T1000 (cell line): ENCODE data around the gene AVPR2.

Experiments used
- DNase-seq: peaks from one replicate; lab custom pipeline; 2025; ENCODE audit warnings: mixed read lengths; lab: John Stamatoyannopoulos, UW

Gene AVPR2

DNA sequence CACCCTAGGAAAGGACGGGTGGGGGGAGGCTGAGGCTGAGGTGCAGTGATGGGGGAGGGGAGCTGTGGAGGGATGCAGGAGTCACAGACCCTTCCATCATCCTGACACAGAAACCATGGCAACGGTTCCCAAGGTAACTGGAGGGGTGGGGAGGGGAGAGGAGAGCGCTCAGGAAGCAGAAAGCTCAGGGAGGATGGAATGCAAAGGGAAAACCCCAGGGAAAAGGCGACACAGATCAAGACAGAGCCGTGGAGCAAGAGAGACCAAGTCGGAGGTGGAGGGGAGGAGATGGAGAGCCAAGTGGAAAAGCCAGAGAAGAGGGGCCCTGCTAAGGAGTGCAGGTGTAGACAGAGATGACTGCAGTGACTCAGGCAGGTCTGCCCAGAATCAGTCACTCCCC lies 33.0 kb upstream of the AVPR2 start:
- DNase-seq = no peak

DNA sequence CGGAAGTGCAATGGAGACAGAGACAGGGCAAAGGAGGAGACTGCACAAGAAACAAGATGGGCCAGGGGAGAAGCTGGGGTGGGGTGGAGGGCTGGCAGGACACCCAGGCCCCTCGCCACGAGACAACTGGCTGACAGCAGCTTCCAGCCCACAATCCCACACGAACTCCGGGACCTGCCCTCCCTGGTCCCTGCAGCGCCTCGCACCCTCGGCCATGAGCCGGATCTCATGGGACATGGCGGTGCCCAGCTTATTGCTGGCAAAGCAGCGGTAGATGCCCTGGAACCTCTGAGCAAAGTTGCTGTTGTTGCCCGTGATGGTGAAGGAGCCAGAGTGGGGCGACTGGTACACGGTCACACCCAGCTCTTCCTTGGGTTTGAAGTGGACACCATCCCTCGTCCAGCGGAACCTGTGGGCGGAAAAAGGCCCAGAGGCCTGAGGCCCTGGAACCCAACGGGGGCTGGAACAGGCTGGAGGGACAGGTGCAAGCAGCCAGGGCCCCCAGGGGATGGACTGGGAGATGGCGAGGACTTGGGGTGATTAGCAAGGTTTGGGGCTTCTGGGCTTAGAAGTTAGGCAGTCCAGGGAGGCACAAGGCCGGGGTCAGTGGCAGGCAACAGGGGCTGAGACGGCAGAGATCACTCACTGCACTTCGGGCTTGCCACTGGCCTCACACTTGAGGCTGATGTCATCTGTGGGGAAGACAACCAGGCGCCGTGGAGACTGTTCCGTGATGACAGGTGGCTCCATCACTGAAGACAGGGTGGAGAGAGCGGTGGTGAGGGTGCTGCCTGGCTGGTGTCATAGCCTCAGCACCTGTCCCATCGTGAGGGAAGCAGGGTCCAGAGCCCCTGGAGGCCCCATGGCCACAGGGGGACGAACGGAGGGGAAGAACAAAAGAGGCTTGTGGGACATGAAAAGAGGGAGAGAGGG lies 32.3 kb upstream of the AVPR2 start:
- no peak for DNase-seq

DNA sequence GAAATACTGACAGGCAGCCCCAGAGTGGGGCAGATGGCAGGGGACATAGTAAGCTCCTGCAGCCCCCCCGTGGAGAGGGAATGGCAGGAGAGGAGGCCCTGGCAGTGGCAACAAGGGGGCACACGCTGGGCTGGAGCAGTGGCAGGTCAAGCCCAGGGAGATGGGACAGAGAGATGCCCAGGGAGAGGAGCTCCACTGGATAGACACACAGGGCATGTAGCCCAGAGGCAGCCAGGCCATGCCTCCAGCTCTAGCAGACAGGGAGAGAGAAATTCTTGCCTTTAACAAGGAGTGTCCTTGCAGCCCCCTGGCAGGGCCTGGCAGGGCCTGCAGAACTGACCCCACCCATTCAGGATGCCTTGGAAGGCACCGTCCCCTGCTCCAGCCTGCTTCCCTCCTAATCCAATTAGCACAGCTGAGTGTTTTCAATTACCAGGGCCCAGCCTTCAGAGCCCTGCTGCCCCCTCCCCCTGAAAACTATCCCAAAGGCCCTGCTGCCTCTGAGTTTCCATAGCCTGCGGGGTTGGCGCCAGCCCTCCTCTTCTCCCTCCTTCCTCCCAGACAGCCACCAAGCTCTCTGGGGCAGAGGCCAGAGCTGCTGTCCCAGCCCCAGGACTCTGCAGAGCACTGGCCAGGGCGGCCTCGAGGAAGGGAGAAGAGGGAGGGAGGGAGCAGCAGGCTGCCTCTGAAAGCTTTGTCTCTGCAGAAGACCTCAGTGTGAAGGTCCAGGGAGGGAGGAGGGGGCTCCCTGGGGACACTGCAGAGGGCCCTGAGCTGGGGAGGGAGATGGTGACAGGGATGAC lies 31.0 kb upstream of the AVPR2 start:
- DNase-seq = no peak

DNA sequence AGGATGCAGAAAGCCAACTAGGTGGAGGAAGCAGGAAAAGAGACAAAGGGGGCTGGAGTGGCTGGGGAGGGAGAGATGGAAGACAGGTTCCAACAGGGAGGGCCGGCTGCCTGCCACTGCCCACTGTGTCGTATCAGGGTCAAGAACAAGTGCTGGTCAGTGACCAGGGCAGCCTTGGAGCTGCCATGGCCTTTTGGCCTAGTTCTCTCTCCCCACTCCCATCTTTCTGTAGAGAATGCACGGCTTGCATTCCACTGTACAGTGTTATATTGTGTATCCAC lies 30.4 kb upstream of the AVPR2 start:
- no peak for DNase-seq

DNA sequence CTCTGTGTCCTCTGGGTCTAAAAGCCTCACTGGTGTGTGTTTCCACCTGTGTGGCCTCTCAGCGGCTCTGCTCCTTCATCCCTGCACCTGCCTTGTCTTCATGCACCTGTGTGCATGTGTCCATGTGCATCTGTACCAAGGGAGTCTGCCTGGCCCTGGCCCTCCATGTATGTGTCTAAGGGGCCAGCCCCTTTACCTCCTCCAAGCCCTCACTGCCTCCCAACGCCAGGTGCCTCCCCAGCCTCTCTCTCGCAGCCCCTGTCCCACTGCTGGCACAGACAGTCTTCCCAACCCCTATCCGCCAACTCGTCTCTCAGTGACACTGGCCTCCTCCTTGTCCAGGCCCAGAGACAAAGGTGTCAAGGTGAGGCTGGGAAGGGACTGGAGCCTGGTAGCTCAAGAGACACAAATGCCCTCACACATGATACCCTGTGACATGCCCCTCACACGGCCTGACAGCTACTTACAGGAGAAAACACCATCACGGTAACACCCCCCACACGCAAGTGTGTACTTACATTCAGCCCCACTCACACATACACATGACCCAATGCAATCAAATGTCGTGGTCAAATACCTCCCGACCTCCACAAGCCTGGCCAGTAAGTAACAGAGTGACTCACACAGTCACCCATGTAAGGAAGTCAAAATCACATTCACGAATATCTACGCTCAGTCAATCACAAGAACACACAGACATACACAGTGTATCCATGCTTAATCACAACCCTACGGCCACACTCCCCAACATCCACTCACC lies 29.9 kb upstream of the AVPR2 start:
- DNase-seq = no peak

DNA sequence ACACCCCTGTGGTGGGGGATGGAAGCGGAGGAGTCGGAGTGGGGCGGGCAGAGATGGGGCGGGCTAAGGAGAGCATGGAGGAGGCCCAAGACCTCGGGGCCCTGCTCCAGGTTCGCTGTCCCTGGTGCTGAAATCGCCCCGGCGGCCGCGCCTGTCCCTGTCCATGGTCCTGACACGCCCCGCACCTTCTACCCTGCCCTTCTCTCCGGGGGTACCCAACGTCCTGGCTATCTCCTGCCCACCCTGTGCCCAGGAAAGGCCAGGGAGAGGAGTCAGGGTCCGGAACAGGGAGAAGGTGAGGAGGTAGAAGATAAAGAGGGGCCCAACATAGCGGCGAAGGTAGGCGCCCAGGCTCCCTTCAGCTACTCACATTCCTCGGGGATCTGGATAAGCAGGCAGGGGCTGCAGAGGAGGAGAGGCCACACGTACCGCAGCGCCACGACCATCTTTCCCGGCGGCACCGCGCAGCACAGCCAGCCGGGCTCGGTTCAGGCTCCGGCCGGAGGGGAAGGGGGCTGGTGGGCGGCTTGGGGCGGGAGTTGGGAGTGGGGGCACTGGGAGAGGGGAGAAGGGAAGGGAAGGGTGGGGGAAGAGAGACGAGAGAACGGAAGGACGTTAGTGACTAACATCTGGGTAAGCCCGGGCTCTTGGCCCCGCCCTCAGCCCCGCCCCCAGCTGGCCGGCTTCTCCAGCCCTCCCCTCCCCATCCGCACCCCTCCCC lies 28.9 kb upstream of the AVPR2 start:
- DNase-seq = no peak

DNA sequence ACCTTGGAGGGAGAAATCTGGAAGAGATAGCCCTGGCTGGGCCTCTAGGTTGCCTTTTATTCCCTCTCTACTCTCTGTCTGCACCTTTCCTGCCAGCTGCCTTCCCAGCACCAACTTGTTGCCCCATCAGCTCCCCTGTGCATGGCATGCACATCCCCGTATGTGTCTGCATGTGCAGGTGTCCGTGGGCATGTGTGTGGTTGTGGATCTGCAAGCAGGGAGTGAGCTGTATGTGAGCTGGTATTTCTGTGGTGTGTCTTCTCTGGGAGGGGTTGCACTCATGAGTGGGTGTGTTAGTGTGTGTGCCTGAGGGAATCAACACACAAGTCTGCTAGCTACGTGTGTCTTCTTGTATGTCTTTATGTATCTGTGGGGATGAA lies 28.4 kb upstream of the AVPR2 start:
- DNase-seq = no peak

DNA sequence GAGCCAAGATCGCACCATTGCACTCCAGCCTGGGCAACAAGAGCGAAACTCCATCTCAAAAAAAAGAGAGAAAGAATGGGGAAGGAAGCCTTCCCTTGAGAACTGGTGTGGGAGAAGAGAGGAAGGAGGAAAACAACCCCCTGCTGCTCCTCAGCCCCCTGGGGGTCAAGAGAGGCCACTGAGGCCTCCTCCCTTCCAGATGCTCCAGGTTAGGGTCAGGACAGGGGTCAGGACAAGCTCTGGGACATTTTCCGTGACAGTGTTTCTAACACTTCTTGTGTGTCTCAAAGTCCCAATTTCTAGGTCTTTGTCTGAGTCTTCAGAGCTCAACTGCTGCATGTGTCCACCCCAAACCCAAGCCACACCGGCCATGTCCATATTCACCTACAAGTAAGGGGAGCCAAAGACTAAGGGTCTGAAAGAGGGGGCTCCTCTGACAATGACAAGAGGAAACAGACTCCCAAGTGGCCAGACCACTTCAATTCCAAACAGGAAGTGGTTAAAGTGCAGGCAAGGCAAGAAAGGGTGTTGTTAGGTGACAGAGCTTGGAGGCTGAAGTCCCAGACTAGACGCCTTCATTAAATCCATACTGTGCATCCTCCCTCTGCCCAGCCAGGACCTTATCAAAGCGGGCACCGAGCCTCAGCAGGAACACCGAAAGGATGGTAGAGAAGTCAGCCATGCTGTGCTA lies 26.8 kb upstream of the AVPR2 start:
- no peak for DNase-seq

DNA sequence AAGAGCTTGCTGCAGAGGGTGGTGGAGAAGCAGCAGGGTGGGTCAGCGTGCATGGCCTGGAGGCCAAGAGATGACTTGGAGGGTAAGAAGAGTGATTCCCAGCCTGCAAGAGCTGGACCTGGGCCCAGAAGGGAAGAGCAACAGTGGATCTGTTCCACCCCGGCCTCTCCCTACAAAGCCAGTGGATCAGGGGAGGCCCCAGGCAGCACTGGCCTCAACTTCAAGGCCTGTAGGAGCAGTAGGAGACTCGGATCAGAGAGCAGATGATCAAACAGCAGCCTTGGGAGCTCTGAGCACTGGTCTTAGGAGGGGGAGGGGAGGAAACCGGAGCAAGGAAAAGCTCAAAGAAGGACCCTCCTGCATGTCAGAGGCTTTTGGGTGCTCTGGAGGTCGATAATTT lies 26.1 kb upstream of the AVPR2 start:
- DNase-seq = no peak

DNA sequence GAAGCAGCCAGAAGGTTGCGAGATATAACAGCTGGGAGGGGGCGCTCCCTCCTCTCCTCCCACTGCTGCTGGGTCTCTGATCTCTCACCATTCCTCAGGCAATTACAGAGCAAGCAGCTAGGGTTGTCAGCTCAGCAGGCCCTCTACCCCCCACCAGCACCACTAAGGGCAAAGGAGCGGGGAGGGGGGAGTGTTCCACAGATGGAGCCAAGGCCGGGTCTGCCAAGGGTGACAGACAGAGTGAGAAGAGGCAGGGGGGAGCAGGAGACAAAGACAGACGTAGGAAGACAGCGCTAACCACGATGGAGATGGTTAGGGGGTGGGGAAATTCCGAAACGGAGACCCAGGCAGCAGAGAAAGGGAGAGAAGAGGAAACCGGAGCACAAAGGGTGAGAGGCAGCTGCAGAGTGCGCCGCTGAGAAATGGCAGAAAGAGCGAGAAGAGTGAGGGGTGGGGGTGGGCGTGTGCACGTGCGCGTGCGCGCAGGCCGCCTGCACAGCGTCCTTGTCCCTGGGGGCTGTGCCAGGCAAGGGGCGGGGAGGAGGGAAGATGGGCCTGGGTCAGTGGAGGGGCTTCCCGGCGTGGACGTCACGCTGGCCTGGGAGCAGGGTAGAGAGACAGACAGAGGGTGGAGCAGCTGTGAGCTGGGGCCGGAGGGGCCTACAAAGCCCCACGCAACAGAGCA lies 25.4 kb upstream of the AVPR2 start:
- no peak for DNase-seq

DNA sequence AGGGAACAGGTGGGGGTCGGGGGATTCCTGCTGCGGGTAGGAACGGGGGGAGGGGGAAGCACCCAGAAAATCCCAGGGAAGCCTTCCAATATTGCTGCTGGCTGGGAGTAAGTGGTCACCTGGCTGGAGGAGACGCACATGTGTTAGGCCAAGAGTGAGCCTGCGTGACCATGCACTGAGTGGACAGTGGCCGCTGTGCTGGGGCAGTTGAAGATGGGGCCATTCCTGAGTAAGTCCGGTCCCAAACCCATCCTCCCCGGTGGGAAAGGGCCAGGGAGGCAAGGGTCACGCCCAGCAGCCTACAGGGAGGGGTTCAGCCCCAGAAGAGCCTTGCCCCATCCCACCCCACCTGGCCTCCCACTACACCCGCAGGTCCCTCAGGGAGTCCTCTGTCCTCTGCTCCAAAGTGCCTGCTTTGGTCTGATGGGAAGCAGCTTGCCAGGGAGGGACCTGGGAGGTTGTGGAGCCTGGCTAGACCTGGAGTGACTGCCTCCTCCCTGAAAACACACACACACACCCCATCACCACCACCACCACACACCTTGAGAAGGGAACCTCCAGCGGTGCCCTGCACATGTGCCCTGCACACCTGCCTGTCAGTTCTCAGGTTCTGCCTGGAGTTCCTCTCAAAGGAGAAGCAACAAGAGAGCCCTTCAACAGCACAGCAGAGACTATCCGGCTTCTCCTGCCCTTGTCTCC lies 24.6 kb upstream of the AVPR2 start:
- DNase-seq = no peak

DNA sequence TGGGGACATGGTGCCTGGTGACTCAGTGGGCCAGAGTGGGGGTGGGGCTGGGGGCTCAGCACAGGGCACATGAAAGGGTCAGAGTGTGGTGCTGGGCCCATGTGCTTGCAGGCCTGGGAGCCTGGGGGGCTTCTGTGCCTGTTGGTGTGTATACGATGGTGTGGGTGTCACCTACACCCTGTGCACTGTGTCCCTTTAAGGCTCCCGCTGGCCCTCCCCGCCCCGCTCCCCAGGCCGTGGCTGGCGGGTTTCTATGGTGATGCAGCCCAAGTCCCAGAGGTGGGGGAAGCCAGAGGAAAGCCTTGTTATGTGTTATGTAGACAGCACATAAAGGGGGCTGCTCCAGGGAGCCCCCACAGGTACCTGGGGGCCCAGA lies 24.0 kb upstream of the AVPR2 start:
- DNase-seq = no peak

DNA sequence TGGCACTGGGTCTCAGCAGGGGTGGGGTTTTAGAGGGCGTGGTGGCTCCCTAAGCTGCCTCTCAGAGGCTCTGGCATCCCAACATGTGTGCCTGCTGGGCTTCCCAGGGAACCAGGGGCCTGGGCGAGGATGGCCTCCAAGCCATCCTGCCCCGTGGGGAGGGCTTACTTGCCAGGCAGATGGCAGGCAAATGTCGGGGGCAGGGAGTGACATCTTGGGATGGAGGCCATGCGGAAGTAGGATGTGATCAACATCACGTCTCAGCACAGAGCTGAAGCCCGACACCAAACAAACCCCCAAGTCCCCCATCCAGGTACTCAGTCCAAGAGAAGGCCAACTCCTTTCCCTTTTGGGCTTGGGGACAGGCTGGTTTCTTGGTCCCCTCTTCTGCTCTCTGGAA lies 23.2 kb upstream of the AVPR2 start:
- DNase-seq = no peak

DNA sequence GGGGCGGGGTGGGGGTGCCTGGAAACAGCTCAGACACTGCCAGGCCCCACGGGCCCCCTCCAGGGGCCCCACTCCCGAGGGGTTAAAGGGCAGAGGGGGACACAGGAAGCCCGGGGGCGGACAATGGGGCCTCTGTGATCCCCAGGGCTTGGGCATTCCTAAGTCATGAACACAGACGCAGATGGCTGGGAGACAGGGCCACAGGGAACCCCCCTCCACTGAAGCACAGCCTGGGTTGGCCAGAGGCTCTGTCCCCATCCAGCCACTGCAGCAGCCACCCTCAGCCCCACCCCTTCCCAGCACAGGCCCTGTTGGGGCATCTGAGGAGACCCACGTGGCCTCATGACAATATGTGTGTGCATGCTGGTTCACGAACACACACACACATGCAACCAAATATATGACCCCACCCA lies 22.4 kb upstream of the AVPR2 start:
- peak; percentile 41 for DNase-seq

DNA sequence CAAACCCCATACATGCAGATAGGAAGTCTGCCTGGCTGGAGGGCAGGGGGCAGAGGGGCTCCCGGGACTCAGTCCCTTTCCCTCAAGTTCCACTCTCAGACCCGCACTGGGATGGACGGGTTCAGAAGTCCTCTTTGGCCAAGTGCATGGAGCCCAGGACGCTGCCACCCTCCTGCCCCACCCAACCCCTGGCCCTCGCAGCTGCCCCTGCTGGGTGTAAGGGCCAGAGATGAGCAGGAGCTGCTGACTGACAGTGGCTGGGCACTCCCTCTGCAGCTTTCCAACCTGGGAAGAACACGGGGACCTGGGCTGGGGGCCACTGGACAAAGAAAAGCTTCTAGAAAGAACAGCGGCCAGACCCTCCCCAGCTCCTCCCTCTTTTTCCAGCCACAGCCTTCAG lies 21.9 kb upstream of the AVPR2 start:
- no peak for DNase-seq

DNA sequence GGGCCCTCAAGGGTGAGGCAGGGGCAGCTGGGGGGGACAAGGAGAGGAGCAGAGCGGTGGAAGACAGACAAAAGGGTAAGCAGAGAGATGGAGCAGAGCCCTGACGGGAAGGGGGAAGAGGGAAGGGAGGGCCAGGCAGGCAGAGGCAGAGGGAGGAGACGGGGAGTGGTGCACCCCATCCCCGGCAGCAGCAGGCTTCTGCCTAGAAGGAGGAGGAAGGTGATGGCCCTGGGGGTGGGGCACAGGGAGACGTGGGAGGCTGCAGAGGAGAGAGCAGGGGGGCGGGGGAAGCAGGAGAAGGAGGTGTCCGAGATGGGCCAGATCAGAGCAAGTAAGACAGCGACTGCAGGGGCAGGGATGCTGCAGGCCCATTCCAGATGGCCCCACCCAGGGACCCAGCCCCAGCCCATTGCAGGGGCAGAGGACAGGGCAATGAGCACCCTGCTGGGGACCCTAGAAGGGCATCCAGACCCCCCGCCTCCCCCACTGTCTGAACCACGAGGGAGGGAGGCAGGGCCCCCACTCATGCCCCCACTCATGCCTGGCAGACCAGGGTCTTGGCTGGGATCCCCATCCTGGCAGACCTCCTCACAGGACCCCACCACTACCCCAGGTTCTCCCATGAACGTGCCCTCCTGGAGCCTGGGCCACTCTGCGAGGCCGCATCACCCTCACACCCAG lies 21.2 kb upstream of the AVPR2 start:
- DNase-seq = no peak

DNA sequence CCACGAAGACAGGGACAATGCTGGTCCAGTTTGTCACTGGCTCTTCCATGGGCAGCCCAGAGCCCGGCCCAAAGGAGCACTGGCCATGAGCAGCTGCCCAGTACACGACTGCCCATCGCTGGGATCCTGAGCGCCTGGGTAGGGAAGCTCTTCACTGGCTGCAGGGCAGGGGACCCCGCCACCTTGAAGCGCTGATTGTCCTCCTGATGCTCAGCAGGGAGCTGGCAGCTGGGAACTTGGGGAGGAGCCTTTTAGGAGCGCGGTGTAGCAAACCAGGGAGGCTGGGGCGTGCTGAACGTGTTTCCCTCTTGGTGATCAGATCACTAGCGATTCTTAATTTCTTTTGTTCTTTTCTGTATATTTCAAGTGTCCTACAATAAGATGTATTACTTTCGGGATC lies 20.3 kb upstream of the AVPR2 start:
- DNase-seq = no peak

DNA sequence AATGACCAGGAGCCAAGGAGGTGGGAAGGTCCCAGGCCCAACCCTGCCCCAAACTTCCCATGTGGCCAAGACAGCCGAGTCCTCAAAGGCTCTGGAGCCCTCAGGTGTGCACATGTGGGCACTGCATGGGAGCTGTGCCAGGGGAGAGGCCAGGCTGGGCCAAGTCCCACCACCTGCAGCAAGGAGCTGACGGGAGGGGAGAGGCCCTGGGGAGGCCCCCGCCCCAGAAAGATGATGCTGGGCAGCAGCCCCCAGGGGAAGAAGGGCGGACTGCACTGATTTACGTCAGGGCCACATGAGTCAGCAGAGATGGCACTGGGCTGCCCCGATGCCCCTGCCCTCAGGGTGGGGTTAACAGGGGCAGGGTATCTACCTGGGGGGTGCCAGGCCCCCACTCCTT lies 19.9 kb upstream of the AVPR2 start:
- DNase-seq = no peak

DNA sequence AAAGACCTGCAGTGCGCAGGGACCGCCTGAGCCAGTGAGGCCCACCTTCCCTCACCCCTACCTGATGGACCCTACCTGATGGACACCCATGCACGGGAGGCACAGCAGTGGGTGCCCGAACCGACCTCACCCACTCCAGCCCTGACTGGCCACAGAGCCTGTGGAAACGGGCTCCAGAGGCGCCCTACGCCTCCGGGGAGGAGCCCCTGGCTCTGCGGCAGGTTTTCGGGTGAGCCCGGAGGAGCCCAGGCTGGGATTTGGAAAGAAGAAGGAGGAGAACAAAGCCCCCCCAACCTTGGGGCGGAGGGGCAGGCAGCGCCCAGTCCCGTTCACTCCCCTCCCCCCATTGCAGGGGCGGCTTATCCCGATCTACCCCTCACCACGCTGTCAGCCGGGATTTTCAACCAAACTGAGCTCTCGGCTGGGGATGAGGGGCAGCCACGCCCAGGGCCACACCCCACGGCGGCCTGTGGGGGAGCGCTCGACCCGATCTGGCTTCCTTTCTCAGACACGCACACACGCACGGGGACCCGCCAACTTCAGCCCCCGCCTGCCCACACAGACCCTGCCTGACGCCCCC lies 19.2 kb upstream of the AVPR2 start:
- no peak for DNase-seq
